Stimulated activated CD4-positive, alpha-beta T cell treated with anti-CD3 and anti-CD28 coated beads, TNF-alpha, amount 100 ng/mL, for 48 hours (primary cell): Measurements from ENCODE around the gene B4GALNT4.
"Not testable (repeated sequence)": the region's sequence is repeated elsewhere in the genome, so short reads cannot be mapped to it uniquely, and the experiment has no call there.

Source experiments
- DNase-seq, 3 donors: peaks; one replicate each; pipeline ENCODE4 v3.0.0-alpha.2; 2020; ENCODE audit warnings: low read depth in 3 of 3

Gene B4GALNT4

GRCh38 chr11:392102-392777 is 22.9 kb downstream of the B4GALNT4 start:
- no peak for DNase-seq

- DNase-seq, result no peak
Observed at GRCh38 chr11:393219-394033, 24.1 kb downstream of the B4GALNT4 start.

- no peak for DNase-seq
Observed at GRCh38 chr11:394034-394857, 24.9 kb downstream of the B4GALNT4 start, which contains the start of gene PKP3. Gene PKP3, plus strand, starts transcription at chr11:394209. Its CDS starts 84 bp downstream, at chr11:394293.

- DNase-seq, result no peak
Observed at GRCh38 chr11:394858-395655, 25.8 kb downstream of the B4GALNT4 start.

- DNase-seq, result no peak
Observed at GRCh38 chr11:395866-396265, 26.6 kb downstream of the B4GALNT4 start.

GRCh38 chr11:396511-396947 is 27.2 kb downstream of the B4GALNT4 start:
- no peak for DNase-seq

- no peak for DNase-seq
Observed at GRCh38 chr11:396948-397548, 27.7 kb downstream of the B4GALNT4 start.

GRCh38 chr11:398826-399225 is 29.5 kb downstream of the B4GALNT4 start:
- no peak for DNase-seq

GRCh38 chr11:399731-400211 is 30.5 kb downstream of the B4GALNT4 start:
- no peak for DNase-seq

GRCh38 chr11:400241-400689 is 31.0 kb downstream of the B4GALNT4 start:
- no peak for DNase-seq

GRCh38 chr11:401196-401595 is 31.9 kb downstream of the B4GALNT4 start:
- DNase-seq, result not testable (repeated sequence)

GRCh38 chr11:403021-403760 is 33.9 kb downstream of the B4GALNT4 start:
- no peak for DNase-seq

- DNase-seq, result no peak
Observed at GRCh38 chr11:403761-404431, 34.6 kb downstream of the B4GALNT4 start.

- no peak for DNase-seq
Observed at GRCh38 chr11:404551-405264, 35.4 kb downstream of the B4GALNT4 start.

- DNase-seq, result no peak
Observed at GRCh38 chr11:405323-405953, 36.1 kb downstream of the B4GALNT4 start.

- DNase-seq, result no peak
Observed at GRCh38 chr11:405954-406795, 36.9 kb downstream of the B4GALNT4 start.
